ENCODE results near the gene KRTAP12-3.

Gene KRTAP12-3

DNA sequence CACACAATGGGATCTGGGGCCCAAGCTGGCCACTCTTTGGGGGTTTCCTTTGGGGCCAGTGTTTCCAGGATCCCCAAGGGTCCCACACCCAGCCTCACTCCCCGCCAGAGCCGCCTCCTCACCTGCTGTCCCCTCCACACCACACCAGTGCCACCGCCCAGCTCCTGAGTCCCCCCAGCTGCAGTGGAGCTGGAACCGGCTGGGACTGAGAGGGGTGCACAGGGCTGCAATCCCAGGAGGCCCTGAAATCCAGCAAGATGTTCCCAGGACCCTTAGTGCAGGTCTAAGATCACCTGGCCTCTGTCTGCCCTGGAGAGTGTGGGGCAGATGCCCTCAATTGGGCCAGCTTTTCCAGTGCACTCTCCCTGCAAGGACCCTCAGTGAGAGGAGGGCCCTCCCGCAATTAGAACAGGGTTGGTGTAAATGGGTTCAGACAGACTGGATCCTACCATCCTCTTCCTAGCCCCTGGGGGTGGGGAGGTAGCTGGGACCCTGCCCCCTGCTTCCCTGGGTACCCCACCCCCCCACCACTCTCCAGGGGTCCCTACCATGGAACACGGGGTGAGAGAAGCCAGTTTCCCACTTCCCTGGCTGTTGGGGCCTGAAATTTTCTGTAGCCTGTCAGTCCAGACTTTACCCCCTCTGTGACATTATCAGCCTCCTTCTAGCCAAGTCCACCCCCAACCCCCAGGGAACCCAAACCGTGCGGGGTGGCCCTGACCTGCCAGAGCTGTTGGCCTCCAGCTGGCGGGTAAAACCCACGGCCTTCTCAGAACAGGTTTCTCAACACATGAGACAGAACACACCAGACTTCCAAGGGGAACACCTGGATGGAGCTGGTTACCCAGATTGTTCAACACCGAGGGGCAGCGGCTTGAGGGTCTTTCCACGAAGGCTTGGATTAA is 46.3 kb downstream of the KRTAP12-3 start:
- no peak for FAIRE-seq
- DNase-seq (ENCODE audit: insufficient read length, low spot score): no peak
- TF ChIP-seq, protein P1, sequence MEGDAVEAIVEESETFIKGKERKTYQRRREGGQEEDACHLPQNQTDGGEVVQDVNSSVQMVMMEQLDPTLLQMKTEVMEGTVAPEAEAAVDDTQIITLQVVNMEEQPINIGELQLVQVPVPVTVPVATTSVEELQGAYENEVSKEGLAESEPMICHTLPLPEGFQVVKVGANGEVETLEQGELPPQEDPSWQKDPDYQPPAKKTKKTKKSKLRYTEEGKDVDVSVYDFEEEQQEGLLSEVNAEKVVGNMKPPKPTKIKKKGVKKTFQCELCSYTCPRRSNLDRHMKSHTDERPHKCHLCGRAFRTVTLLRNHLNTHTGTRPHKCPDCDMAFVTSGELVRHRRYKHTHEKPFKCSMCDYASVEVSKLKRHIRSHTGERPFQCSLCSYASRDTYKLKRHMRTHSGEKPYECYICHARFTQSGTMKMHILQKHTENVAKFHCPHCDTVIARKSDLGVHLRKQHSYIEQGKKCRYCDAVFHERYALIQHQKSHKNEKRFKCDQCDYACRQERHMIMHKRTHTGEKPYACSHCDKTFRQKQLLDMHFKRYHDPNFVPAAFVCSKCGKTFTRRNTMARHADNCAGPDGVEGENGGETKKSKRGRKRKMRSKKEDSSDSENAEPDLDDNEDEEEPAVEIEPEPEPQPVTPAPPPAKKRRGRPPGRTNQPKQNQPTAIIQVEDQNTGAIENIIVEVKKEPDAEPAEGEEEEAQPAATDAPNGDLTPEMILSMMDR (IDR thresholded peaks at IDR 0.05; ENCODE audit: insufficient read depth, missing control alignments): no peak

DNA sequence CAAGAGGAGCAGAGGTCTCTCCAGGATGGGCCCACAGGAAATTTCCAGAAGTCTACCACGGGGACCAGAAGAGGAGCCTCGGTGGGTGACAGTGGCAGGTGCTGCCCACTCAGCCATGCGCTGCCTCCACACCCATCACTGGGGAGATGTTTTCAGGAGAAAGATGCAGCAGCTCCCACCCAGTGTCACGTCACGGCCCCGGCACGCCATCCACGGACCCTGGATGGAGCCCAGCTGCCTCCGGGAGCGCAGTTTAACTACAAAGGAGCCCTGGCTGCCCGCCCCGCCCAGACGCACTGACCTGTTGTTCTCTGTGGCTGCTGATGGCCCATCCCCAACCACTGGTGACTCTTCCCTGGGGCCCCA is 46.9 kb downstream of the KRTAP12-3 start:
- TF ChIP-seq, protein P1 (IDR thresholded peaks at IDR 0.05; ENCODE audit: insufficient read depth, missing control alignments): no peak
- no peak for DNase-seq (ENCODE audit: insufficient read length, low spot score)
- FAIRE-seq: no peak

DNA sequence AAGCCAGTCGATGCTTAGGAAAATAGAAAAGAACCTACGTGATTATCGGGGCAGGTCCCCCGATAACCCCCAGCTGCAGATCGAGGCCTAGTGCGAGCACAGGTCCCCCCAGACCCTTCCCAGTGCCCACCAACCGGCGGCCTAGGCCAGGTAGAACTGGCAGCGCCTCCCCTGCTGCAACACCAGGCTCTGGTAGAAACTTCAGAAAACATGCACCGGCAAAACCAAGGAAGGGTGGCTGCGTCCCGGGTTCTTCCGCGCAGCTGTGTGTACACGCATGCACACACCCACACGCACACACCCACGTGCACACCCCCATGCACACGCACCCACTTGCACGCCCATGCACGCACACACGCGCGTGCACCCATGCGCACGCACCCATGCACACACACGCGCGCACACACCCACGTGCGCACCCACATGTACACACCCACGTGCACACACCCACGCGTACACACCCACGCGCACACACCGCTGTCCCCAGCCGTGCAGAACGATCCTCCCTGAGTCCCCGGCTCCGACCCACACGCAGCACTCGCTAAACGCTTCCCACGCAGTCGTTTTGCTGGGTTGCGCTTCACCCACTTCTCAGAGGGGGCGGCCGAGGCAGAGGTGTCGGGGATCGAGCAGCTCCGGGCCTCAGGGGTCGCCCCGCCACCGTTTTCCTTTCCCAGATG is 48.4 kb downstream of the KRTAP12-3 start:
- DNase-seq (ENCODE audit: insufficient read length, low spot score): no peak
- TF ChIP-seq, protein P1 (IDR thresholded peaks at IDR 0.05; ENCODE audit: insufficient read depth, missing control alignments): no peak
- FAIRE-seq: no peak

DNA sequence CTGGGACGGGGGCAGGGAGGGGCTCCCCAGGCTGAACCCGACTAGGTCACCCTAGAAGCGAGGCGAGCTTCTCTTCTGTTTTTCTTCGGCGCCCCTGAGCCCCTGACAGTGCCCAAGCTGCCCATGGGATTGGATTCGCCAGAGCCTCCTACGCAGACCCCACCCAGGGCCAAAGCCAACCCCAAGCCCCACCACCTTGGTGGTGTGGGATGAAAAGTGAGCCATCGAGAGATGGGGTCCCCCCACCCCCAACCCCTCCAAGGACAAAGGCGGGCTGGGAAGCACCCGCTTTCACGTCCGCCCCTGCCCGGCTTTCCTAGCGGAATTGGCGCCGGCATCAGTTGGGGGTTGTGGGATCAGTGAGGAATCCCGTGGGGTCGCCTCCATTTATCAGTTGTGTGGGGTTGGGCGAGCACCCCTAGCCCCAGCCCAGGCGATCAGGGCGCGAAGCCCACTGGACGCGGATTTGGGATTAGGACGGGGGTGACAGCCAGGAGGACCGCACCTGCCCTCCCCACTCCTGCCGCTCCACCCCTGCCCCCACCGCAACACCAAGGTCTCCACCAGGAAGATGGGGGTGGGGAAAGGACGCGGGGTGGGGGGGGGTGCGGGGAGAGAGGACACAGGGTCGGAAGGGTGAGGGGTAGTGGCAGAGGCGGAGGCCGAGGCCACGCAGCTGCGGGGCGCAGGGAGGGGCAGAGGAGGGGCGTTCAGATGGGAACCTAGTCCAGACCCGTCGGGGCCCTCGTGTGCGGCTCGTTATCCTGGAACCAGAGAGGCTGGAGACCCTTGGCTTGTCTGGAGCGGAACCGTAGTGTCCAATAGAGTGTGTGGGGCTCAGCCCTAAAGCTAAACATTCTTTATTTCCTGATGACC is 49.2 kb downstream of the KRTAP12-3 start:
- FAIRE-seq: no peak
- TF ChIP-seq, protein P1 (IDR thresholded peaks at IDR 0.05; ENCODE audit: insufficient read depth, missing control alignments): no peak
- DNase-seq (ENCODE audit: insufficient read length, low spot score): no peak

All from D721Med (cell line).